Liver (tissue), 9 donors: ENCODE data around the gene PAAF1. TPM values are rescaled to one million over a fixed set of nuclear protein-coding genes. Genes with fewer than 3 reads are reported as not detected.

Experiments used
- DNase-seq: peaks from one replicate; pipeline ENCODE4 v3.0.0-alpha.2; 2017; ENCODE audit warnings: low spot score
- H3K27ac ChIP-seq, 2 donors: one replicate each; pipeline ENCODE4 v1.7.0; 2013; ENCODE audit warnings: inconsistent platforms in 2 of 2, low read length in 2 of 2, control low read depth in 1 of 2, low read depth in 1 of 2, mild to moderate bottlenecking in 1 of 2
- H3K27me3 ChIP-seq, 4 donors: one replicate each; pipeline versions ENCODE4 v1.6.1 to v1.7.0; 2013; ENCODE audit warnings: low read length in 3 of 4, inconsistent platforms in 1 of 4, mild to moderate bottlenecking in 1 of 4, moderate library complexity in 1 of 4; ENCODE audit not compliant: control insufficient read depth in 4 of 4, insufficient read depth in 4 of 4
- H3K36me3 ChIP-seq, 4 donors: one replicate each; pipeline versions ENCODE4 v1.6.1 to v1.7.0; 2013; ENCODE audit warnings: low read length in 3 of 4, mild to moderate bottlenecking in 3 of 4, low read depth in 1 of 4, moderate library complexity in 1 of 4; ENCODE audit not compliant: control insufficient read depth in 4 of 4, insufficient read depth in 3 of 4
- H3K4me1 ChIP-seq, 4 donors: one replicate each; pipeline versions ENCODE4 v1.6.1 to v1.7.0; 2013; ENCODE audit warnings: low read length in 3 of 4, mild to moderate bottlenecking in 3 of 4, moderate library complexity in 1 of 4; ENCODE audit not compliant: control insufficient read depth in 4 of 4, insufficient read depth in 4 of 4
- H3K4me3 ChIP-seq, 3 donors: one replicate each; pipeline versions ENCODE4 v1.6.1 to v1.7.0; 2013; ENCODE audit warnings: low read length in 3 of 3, control low read depth in 1 of 3, low read depth in 1 of 3, mild to moderate bottlenecking in 1 of 3
- H3K9ac ChIP-seq, 2 donors: one replicate each; pipeline ENCODE4 v1.7.0; 2013; ENCODE audit warnings: low read length in 2 of 2, mild to moderate bottlenecking in 2 of 2, moderate library complexity in 2 of 2, control low read depth in 1 of 2, low read depth in 1 of 2
- H3K9me3 ChIP-seq, 4 donors: one replicate each; pipeline versions ENCODE4 v1.6.1 to v1.7.0; 2013; ENCODE audit warnings: low read length in 3 of 4; ENCODE audit not compliant: control insufficient read depth in 4 of 4
- EGR1 ChIP-seq, 2 donors: IDR thresholded peaks; 2 replicates each; pipeline ENCODE4 v1.6.1; 2016 to 2018; ENCODE audit warnings: antibody characterized with exemption in 2 of 2, low read depth in 2 of 2
- FOXA1 ChIP-seq: IDR thresholded peaks from 2 replicates; pipeline ENCODE4 v1.6.1; 2016; ENCODE audit warnings: antibody characterized with exemption
- GABPA ChIP-seq, 2 donors: IDR thresholded peaks in 1 of 2; conservative IDR thresholded peaks in 1 of 2; 2 replicates each; pipeline ENCODE4 v1.6.1; 2016; ENCODE audit warnings: antibody characterized with exemption in 2 of 2, mild to moderate bottlenecking in 1 of 2, moderate library complexity in 1 of 2
- HNF4A ChIP-seq, 2 donors: conservative IDR thresholded peaks; 2 replicates each; pipeline ENCODE4 v1.6.1; 2016; ENCODE audit warnings: antibody characterized with exemption in 2 of 2, mild to moderate bottlenecking in 2 of 2
- JUND ChIP-seq, 2 donors: IDR thresholded peaks; 2 replicates each; pipeline ENCODE4 v1.6.1; 2016; ENCODE audit warnings: antibody characterized with exemption in 2 of 2
- NR2F2 ChIP-seq: IDR thresholded peaks from 2 replicates; pipeline ENCODE4 v1.6.1; 2016; ENCODE audit warnings: antibody characterized with exemption
- RAD21 ChIP-seq, 2 donors: IDR thresholded peaks; 2 replicates each; pipeline ENCODE4 v1.6.1; 2016; ENCODE audit warnings: antibody characterized with exemption in 2 of 2, mild to moderate bottlenecking in 2 of 2
- RXRA ChIP-seq, 2 donors: IDR thresholded peaks; 2 replicates each; pipeline ENCODE4 v1.6.1; 2017 to 2018; ENCODE audit warnings: antibody characterized with exemption in 2 of 2, mild to moderate bottlenecking in 1 of 2
- SP1 ChIP-seq: IDR thresholded peaks from 2 replicates; pipeline ENCODE4 v1.6.1; 2018; ENCODE audit warnings: antibody characterized with exemption, mild to moderate bottlenecking
- TAF1 ChIP-seq: conservative IDR thresholded peaks from 2 replicates; pipeline ENCODE4 v1.6.1; 2016; ENCODE audit warnings: antibody characterized with exemption, mild to moderate bottlenecking
- YY1 ChIP-seq: IDR thresholded peaks from 2 replicates; pipeline ENCODE4 v1.6.1; 2016; ENCODE audit warnings: antibody characterized with exemption, mild to moderate bottlenecking
- WGBS: extraction: QIAGEN DNeasy Blood & Tissue Kit; methylation state at CpG from one replicate; pipeline ENCODE4 v1.1.7; 2013; 5-methylcytosine and 5-hydroxymethylcytosine counted together
- polyA plus RNA-seq, 2 donors: library from polyadenylated mRNA; stranded (reverse) in 1 of 2; unstranded in 1 of 2; fragments of 200-250 nt in 1 of 2; fragments of >200 nt in 1 of 2; fragmentation: Nextera tagmentation in 1 of 2; extraction: Ambion mirVana in 1 of 2; gene quantifications; one replicate each; pipeline versions ENCODE4 v1.2.1 to v1.2.3, GENCODE V29; 2013 to 2015
- total RNA-seq, 2 donors: library from RNA; depleted of rRNA; stranded (reverse); fragments of >200 nt; gene quantifications; one replicate each; pipeline ENCODE4 v1.2.3, GENCODE V29; 2014
- TF ChIP-seq, protein P1 (sequence below): IDR thresholded peaks from 2 replicates; pipeline ENCODE4 v1.6.1; 2016; ENCODE audit warnings: antibody characterized with exemption, mild to moderate bottlenecking
- TF ChIP-seq, protein P2 (sequence below): IDR thresholded peaks from 2 replicates; pipeline ENCODE4 v1.6.1; 2016; ENCODE audit warnings: antibody characterized with exemption
- TF ChIP-seq, protein P3 (sequence below): IDR thresholded peaks from 2 replicates; pipeline ENCODE4 v1.6.1; 2016; ENCODE audit warnings: antibody characterized with exemption
- TF ChIP-seq, protein P4 (sequence below): IDR thresholded peaks from 2 replicates; pipeline ENCODE4 v1.6.1; 2016; ENCODE audit warnings: antibody characterized with exemption
- TF ChIP-seq, protein P5 (sequence below): fragments of 150-350 bp; IDR thresholded peaks from 2 replicates; pipeline ENCODE4 v1.5.1; 2017; ENCODE audit warnings: improper control_type of control experiment, low read depth, low read length; ENCODE audit not compliant: missing input control
- donor health status: healthy.
- donor health status: healthy.
- donor health status: healthy.
- donor health status: healthy.
- donor health status: healthy.

The PAAF1 gene
- total and polyA plus RNA-seq, 4 donors: 5.3 to 10.4 (median 8.3) TPM

DNA sequence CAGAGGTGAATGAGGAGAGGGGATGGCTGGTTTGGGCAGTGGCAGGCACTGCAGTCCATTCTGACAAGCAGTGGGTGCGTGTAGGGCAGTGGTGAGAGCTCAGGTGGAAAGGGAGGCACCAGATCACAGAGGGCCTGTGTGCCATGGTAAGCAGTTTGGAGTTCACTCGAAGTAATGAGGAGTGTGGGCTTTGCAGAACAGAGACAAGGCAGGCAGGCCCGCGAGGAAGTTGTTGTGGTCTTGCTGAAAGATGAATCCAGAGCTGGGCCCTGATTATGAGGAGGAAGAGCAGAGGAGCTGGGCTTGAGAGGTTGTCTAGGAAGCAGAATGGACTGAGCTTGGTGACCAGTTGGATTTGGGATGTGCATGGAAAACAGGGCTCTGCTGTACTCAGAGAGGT lies 72.4 kb downstream of the PAAF1 start (continued):
- TF ChIP-seq, protein P1, sequence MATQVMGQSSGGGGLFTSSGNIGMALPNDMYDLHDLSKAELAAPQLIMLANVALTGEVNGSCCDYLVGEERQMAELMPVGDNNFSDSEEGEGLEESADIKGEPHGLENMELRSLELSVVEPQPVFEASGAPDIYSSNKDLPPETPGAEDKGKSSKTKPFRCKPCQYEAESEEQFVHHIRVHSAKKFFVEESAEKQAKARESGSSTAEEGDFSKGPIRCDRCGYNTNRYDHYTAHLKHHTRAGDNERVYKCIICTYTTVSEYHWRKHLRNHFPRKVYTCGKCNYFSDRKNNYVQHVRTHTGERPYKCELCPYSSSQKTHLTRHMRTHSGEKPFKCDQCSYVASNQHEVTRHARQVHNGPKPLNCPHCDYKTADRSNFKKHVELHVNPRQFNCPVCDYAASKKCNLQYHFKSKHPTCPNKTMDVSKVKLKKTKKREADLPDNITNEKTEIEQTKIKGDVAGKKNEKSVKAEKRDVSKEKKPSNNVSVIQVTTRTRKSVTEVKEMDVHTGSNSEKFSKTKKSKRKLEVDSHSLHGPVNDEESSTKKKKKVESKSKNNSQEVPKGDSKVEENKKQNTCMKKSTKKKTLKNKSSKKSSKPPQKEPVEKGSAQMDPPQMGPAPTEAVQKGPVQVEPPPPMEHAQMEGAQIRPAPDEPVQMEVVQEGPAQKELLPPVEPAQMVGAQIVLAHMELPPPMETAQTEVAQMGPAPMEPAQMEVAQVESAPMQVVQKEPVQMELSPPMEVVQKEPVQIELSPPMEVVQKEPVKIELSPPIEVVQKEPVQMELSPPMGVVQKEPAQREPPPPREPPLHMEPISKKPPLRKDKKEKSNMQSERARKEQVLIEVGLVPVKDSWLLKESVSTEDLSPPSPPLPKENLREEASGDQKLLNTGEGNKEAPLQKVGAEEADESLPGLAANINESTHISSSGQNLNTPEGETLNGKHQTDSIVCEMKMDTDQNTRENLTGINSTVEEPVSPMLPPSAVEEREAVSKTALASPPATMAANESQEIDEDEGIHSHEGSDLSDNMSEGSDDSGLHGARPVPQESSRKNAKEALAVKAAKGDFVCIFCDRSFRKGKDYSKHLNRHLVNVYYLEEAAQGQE: no peak
- TF ChIP-seq JUND (IDR thresholded peaks at IDR 0.05) (no peak), SP1 (no peak), TAF1 (no peak), HNF4A (conservative IDR thresholded peaks at IDR 0.05) (no peak)
- TF ChIP-seq, protein P2, sequence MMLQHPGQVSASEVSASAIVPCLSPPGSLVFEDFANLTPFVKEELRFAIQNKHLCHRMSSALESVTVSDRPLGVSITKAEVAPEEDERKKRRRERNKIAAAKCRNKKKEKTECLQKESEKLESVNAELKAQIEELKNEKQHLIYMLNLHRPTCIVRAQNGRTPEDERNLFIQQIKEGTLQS: no peak

DNA sequence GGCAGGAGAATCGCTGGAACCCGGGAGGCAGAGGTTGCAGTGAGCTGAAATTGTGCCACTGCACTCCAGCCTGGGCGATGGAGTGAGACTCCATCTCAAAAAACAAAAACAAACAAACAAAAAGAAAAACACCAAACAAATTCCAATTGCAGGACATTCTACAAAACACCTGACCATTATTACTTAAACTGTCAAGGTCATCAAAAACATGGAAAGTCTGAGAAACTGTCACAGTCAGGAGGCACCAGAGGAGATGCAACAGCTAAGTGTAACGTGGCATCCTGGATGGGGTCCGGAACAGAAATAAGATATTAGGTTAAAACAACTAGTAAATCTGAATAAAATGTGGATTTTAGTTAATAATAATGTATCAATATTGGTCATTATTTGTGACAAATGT lies 73.1 kb downstream of the PAAF1 start:
- no peaks in the 10 kb centered on the region for H3K9me3 ChIP-seq
- TF ChIP-seq SP1 (no peak), EGR1 (IDR thresholded peaks at IDR 0.05; ENCODE audit: low read depth in 2 of 2) (no peak), FOXA1 (no peak), YY1 (no peak), HNF4A (conservative IDR thresholded peaks at IDR 0.05) (no peak), TAF1 (no peak), RXRA (IDR thresholded peaks at IDR 0.05) (no peak), NR2F2 (no peak), JUND (IDR thresholded peaks at IDR 0.05) (no peak), GABPA (IDR thresholded peaks at IDR 0.05 in 1 of 2, conservative IDR thresholded peaks at IDR 0.05 in 1 of 2) (no peak)
- TF ChIP-seq, protein P2: no peak
- TF ChIP-seq, protein P3, sequence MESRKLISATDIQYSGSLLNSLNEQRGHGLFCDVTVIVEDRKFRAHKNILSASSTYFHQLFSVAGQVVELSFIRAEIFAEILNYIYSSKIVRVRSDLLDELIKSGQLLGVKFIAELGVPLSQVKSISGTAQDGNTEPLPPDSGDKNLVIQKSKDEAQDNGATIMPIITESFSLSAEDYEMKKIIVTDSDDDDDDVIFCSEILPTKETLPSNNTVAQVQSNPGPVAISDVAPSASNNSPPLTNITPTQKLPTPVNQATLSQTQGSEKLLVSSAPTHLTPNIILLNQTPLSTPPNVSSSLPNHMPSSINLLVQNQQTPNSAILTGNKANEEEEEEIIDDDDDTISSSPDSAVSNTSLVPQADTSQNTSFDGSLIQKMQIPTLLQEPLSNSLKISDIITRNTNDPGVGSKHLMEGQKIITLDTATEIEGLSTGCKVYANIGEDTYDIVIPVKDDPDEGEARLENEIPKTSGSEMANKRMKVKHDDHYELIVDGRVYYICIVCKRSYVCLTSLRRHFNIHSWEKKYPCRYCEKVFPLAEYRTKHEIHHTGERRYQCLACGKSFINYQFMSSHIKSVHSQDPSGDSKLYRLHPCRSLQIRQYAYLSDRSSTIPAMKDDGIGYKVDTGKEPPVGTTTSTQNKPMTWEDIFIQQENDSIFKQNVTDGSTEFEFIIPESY: no peak
- WGBS: 85% methylated on average over 5 of the region's 5 CpGs
- H3K36me3 ChIP-seq: no peaks in the 10 kb centered on the region
- H3K4me1 ChIP-seq: no peaks in the 10 kb centered on the region
- H3K9ac ChIP-seq: no peak overlapping the region
- no peaks in the 10 kb centered on the region for H3K27me3 ChIP-seq
- no peak for DNase-seq
- no peak overlapping the region for H3K4me3 ChIP-seq
- H3K27ac ChIP-seq: no peak overlapping the region

DNA sequence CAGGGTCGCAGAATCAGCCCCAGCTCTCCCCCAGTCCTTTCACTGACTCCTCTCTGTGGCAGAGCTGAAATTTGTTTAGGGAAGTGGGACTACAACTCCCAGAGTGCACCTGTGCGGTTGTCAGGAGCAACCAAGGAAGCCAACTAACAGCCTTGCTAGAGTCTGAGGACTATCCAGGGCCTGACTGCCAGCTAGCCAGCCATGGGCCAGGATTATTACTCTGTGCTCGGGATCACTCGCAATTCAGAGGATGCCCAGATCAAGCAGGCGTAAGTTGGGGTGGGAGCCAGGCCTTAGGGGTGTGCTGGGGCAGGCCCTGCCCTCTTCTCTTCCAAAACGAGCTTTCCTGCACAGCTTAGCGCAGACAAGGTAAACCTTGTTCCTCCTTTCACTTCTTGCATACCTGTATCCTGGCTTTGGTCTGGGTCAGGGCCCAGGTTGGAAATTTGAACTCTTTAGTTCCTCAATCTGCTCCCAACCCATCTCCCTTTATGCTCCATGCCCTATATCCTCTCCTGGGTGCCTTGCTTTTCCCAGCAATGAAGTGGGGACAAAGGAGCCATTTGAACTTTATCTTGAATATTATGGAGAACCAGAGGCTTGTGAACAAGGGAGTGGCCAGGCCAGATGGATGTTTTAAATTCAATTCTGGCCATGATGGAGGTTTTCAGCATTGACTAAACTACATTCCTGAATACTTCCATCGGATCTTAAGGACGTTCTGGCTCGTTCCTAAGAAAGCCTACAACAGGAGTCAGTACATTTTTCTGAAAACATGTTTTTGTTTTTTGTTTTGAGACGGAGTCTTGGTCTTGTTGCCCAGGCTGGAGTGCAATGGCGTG lies 74.3 kb downstream of the PAAF1 start, which contains the start of gene DNAJB13:
Gene DNAJB13, plus strand, starts transcription at position 158 of the 842 bp plus-strand sequence. Its CDS starts 44 bp downstream, at position 202.
- Histone ChIP-seq H3K27me3 (no peaks in the 10 kb centered on the region), H3K27ac (no peak within 1 kb of the TSS), H3K9me3 (no peaks in the 10 kb centered on the region), H3K36me3 (no peaks in the 10 kb centered on the region), H3K9ac (no peak within 1 kb of the TSS), H3K4me1 (no peaks in the 10 kb centered on the region), H3K4me3 (no peak within 1 kb of the TSS)
- TF ChIP-seq YY1: no peak
- no peak for TF ChIP-seq NR2F2
- no peak for TF ChIP-seq JUND (IDR thresholded peaks at IDR 0.05)
- TF ChIP-seq EGR1 (IDR thresholded peaks at IDR 0.05; ENCODE audit: low read depth in 2 of 2): no peak
- TF ChIP-seq RXRA (IDR thresholded peaks at IDR 0.05): no peak
- TF ChIP-seq TAF1: no peak
- no peak for TF ChIP-seq FOXA1
- TF ChIP-seq, protein P3: no peak
- TF ChIP-seq, protein P4, sequence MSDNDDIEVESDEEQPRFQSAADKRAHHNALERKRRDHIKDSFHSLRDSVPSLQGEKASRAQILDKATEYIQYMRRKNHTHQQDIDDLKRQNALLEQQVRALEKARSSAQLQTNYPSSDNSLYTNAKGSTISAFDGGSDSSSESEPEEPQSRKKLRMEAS: no peak
- TF ChIP-seq, protein P5, sequence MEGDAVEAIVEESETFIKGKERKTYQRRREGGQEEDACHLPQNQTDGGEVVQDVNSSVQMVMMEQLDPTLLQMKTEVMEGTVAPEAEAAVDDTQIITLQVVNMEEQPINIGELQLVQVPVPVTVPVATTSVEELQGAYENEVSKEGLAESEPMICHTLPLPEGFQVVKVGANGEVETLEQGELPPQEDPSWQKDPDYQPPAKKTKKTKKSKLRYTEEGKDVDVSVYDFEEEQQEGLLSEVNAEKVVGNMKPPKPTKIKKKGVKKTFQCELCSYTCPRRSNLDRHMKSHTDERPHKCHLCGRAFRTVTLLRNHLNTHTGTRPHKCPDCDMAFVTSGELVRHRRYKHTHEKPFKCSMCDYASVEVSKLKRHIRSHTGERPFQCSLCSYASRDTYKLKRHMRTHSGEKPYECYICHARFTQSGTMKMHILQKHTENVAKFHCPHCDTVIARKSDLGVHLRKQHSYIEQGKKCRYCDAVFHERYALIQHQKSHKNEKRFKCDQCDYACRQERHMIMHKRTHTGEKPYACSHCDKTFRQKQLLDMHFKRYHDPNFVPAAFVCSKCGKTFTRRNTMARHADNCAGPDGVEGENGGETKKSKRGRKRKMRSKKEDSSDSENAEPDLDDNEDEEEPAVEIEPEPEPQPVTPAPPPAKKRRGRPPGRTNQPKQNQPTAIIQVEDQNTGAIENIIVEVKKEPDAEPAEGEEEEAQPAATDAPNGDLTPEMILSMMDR: no peak
- no peak for TF ChIP-seq GABPA (IDR thresholded peaks at IDR 0.05 in 1 of 2, conservative IDR thresholded peaks at IDR 0.05 in 1 of 2)
- TF ChIP-seq RAD21 (IDR thresholded peaks at IDR 0.05): no peak
- WGBS: 91% methylated on average over 12 of the region's 12 CpGs
- no peak for DNase-seq
